HG03097 (cell line): ENCODE data around the gene POTEC.
"Not testable (repeated sequence)": the region's sequence is repeated elsewhere in the genome, so short reads cannot be mapped to it uniquely, and the experiment has no call there.

Experiments used
- ATAC-seq: cut with Tn5 transposase; IDR thresholded peaks from one replicate; pipeline ENCODE4 v1.9.1; 2021; ENCODE audit not compliant: unreplicated experiment, low FRiP score

POTEC gene

DNA sequence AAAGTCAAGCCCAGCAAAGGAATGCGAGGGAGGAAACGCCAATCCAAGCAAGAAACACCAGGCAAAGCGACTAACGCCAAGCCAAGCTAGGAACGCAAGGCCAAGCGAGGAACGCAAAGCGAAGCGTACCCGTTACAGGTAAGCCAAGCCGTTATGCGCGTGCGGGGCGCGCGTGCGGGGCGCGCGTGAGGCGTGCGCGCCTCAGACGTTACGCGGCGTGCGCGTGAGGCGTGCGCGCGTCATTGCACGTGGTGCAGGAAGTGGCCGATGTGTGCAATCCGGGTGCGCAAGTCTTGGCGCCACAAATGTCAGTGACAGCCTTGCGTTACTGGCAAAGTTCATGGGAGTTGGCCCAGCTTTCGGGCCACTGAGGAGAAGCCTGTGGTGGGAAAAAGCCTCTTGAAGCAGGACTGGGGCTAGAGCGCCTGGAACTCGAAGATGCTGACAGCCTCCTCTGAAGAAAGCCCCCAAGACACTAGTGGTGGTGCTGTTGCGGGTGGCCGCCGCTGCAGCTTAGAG, at the start of gene POTEC:
TSS of gene POTEC (minus strand) at position 155 of the 519 bp plus-strand sequence. CDS start 454 bp downstream, outside the sequence.
- not testable (repeated sequence) for ATAC-seq

DNA sequence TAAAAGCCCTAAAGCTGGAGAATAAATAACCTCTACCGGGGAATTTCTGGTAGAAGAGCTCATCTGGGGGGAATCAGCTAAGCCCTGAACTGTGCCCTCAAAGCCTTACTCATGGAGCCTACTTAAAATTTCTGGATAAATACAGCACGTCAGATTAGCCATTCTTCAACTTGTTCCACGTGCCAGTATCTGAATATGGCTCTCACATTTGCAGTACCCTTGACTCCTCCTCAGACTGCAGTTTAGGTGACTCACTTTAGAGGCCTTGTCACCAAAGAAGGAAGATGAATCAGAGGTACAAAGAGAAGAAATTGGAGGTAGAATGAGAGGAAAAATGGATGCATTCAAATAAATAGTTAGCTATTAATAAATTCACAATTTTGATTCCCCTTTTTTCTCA, 34.6 kb upstream of the POTEC start:
- no peak for ATAC-seq

- ATAC-seq = not testable (repeated sequence)
Measured at GRCh38 chr18:14559502-14559901, 16.1 kb upstream of the POTEC start.

- not testable (repeated sequence) for ATAC-seq
Measured at GRCh38 chr18:14531659-14532058, 11.7 kb downstream of the POTEC start.

DNA sequence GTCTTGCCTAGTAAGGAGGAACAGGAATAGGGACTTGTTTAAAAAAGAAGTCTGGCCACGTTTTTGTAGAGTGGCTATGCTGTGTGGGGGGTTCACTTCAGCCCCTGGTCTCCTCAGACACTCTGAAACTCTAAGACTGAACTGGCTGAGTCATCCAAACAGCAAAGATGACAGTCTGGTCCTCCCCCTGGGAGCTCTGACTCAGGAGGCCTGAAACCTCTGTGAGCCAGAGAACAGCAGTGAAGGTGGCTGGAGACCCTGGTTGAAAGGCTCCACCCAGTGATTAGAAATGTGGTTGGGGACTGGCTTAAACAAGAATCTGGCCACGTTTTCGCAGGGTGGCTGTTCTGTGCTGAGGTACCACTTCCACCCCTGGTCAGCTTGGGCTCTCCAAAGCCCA, 32.7 kb downstream of the POTEC start:
- not testable (repeated sequence) for ATAC-seq

- not testable (repeated sequence) for ATAC-seq
Measured at GRCh38 chr18:14503691-14504090, 39.7 kb downstream of the POTEC start.

- not testable (repeated sequence) for ATAC-seq
Measured at GRCh38 chr18:14501894-14502293, 41.5 kb downstream of the POTEC start.

- ATAC-seq = not testable (repeated sequence)
Measured at GRCh38 chr18:14489256-14490014, 54.0 kb downstream of the POTEC start.

- not testable (repeated sequence) for ATAC-seq
Measured at GRCh38 chr18:14488789-14489188, 54.6 kb downstream of the POTEC start.

DNA sequence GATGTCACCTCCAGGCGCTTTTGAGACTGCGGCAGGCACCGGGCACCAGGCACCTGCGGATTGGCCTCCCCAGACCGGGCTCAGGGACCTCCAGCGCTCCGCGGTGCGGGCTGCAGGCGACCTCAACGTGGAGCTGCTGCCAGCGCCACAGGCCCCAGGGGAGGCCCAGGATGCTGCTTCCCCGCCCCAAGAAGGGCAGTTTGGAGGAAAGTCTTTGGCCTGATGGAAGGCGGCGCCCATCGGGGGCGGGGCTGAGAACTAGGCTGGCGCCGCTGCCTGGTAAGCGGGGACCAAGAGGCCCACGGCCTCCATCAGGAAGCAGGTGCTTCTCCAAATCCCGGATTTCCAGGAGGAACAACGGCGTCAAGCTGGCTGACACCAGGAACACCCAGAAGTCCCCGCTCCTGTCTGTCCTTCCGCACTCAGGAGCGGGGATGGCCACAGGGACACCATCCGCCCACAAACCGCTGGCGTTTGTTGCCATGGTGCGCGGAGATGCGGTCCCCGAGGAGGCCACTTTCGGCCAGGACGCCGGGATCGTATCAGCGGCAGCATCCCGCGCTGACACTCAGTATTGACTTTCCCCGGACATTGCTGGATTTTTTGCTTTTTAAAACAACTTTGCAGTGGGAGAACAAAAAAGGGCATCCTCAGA, 56.3 kb downstream of the POTEC start:
- not testable (repeated sequence) for ATAC-seq

DNA sequence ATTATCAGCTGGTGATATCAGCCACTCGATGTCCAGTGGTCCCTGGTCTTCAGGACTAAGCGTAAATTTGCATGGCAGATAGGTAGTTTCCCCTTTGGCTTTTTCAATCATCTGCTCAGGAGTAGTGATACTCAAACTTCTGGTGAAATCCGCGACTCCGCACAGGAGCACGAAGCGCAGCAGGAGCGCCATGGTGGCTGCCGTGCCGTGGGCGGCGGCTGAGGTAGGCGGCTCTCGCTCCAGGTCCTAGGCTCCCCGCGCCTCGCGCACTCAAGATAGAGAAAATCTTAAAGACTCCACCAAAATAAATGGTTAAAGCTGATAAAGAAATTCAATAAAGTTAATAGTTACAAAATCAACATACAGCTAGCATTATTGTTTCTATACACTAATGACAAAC, 64.3 kb downstream of the POTEC start:
- ATAC-seq = not testable (repeated sequence)

GRCh38 chr18:14475520-14475919, 67.9 kb downstream of the POTEC start:
- ATAC-seq = not testable (repeated sequence)

GRCh38 chr18:14474752-14475151, 68.6 kb downstream of the POTEC start:
- ATAC-seq = not testable (repeated sequence)

- not testable (repeated sequence) for ATAC-seq
Measured at GRCh38 chr18:14474007-14474720, 69.2 kb downstream of the POTEC start.

GRCh38 chr18:14473250-14474006, 70.0 kb downstream of the POTEC start:
- not testable (repeated sequence) for ATAC-seq

GRCh38 chr18:14471286-14471685, 72.1 kb downstream of the POTEC start:
- not testable (repeated sequence) for ATAC-seq

- ATAC-seq = not testable (repeated sequence)
Measured at GRCh38 chr18:14470446-14470845, 73.0 kb downstream of the POTEC start.

GRCh38 chr18:14470046-14470445, 73.4 kb downstream of the POTEC start:
- ATAC-seq = not testable (repeated sequence)

GRCh38 chr18:14465989-14466388, 77.4 kb downstream of the POTEC start:
- not testable (repeated sequence) for ATAC-seq
